Activated naive CD4-positive, alpha-beta T cell treated with anti-CD3 and anti-CD28 coated beads for 36 hours (primary cell): ENCODE data around the gene HOXB9. TPM values are rescaled to one million over a fixed set of nuclear protein-coding genes. Genes with fewer than 3 reads are reported as not detected.

Source experiments
- CTCF ChIA-PET: fragments of 350-600 bp; sonication (Branson Sonifier 250); formaldehyde crosslinking; loops from one replicate; lab custom pipeline; 2021; ENCODE audit warnings: antibody characterized with exemption; lab: Charles Lee
- DNase-seq: peaks from one replicate; pipeline ENCODE4 v3.0.0-alpha.2; 2020
- H3K27ac Mint-ChIP-seq: one replicate; pipeline ENCODE4 v1.8.0; 2021; ENCODE audit warnings: mild to moderate bottlenecking, mixed read lengths
- H3K27me3 Mint-ChIP-seq: one replicate; pipeline ENCODE4 v1.8.0; 2021; ENCODE audit warnings: low read depth, mixed read lengths
- H3K36me3 Mint-ChIP-seq: one replicate; pipeline ENCODE4 v1.8.0; 2021; ENCODE audit warnings: low read depth, mixed read lengths
- H3K4me1 Mint-ChIP-seq: one replicate; pipeline ENCODE4 v1.8.0; 2021; ENCODE audit warnings: low read depth, mixed read lengths
- H3K4me3 Mint-ChIP-seq: one replicate; pipeline ENCODE4 v1.8.0; 2021; ENCODE audit warnings: mild to moderate bottlenecking, moderate library complexity, mixed read lengths
- H3K9me3 Mint-ChIP-seq: one replicate; pipeline ENCODE4 v1.8.0; 2021; ENCODE audit warnings: mixed read lengths
- intact Hi-C: fragments of 100-400 bp; cut with micrococcal nuclease; formaldehyde crosslinking; loops from one replicate; pipeline ENCODE4 v1.15.1; 2023
- total RNA-seq, 2 experiments: library from RNA; stranded (reverse); gene quantifications; one replicate each; pipeline ENCODE4 v1.2.3, GENCODE V29; 2021

HOXB9 gene
- total RNA-seq, 2 experiments from 2014 or later, result 6.7 to 6.9 TPM

GRCh38 chr17:48596000-48596734, 30.0 kb downstream of the HOXB9 start:
- no peaks in the 10 kb centered on the region for H3K9me3 Mint-ChIP-seq
- H3K27ac Mint-ChIP-seq, result no peak overlapping the region
- H3K4me1 Mint-ChIP-seq, result peaks cover 33% of the 10 kb centered on the region
- H3K36me3 Mint-ChIP-seq, result no peaks in the 10 kb centered on the region
- H3K4me3 Mint-ChIP-seq, result peak overlapping the region; percentile 69
- peak; percentile 53 for DNase-seq
- peaks cover 88% of the 10 kb centered on the region for H3K27me3 Mint-ChIP-seq
- intact Hi-C loops, result loop anchor here (2.0 kb wide), 2 partner anchors 17 to 571 kb away; no protein-coding TSS in a partner anchor
- CTCF ChIA-PET, result interaction anchor here (0.6 to 3.5 kb wide), 4 partner anchors 17 to 245 kb away, joined by 3 to 19 read pairs (median 3); no protein-coding TSS in a partner anchor

- intact Hi-C loops, result loop anchor here (2.0 kb wide), 1 partner anchor 571 kb away; no protein-coding TSS in a partner anchor
- H3K36me3 Mint-ChIP-seq, result no peaks in the 10 kb centered on the region
- H3K27ac Mint-ChIP-seq, result no peak overlapping the region
- H3K4me3 Mint-ChIP-seq, result no peak overlapping the region
- H3K27me3 Mint-ChIP-seq, result peaks cover 90% of the 10 kb centered on the region
- no peaks in the 10 kb centered on the region for H3K9me3 Mint-ChIP-seq
- H3K4me1 Mint-ChIP-seq, result peaks cover 33% of the 10 kb centered on the region
- CTCF ChIA-PET, result interaction anchor here (0.6 to 3.5 kb wide), 8 partner anchors 13 to 336 kb away, joined by 3 to 19 read pairs (median 3); no protein-coding TSS in a partner anchor
- DNase-seq, result no peak
Measured at GRCh38 chr17:48595278-48595999, 30.7 kb downstream of the HOXB9 start.

- Mint-ChIP-seq H3K4me3 (no peak overlapping the region), H3K9me3 (no peaks in the 10 kb centered on the region), H3K27me3 (peaks cover 90% of the 10 kb centered on the region), H3K4me1 (peaks cover 34% of the 10 kb centered on the region), H3K36me3 (no peaks in the 10 kb centered on the region), H3K27ac (no peak overlapping the region)
- DNase-seq, result no peak
- CTCF ChIA-PET, result interaction anchor here (0.7 to 3.5 kb wide), 8 partner anchors 12 to 335 kb away, joined by 3 to 19 read pairs (median 3); no protein-coding TSS in a partner anchor
- intact Hi-C loops, result loop anchor here (2.0 kb wide), 1 partner anchor 570 kb away; no protein-coding TSS in a partner anchor
Measured at GRCh38 chr17:48594538-48595277, 31.4 kb downstream of the HOXB9 start.

GRCh38 chr17:48593840-48594537, 32.2 kb downstream of the HOXB9 start:
- Mint-ChIP-seq H3K27ac (no peak overlapping the region), H3K9me3 (no peaks in the 10 kb centered on the region)
- CTCF ChIA-PET, result interaction anchor here (0.6 to 3.8 kb wide), 35 partner anchors 11 to 568 kb away, joined by 3 to 40 read pairs (median 4); no protein-coding TSS in a partner anchor

GRCh38 chr17:48593126-48593829, 32.9 kb downstream of the HOXB9 start, which contains the start of gene HOXB5:
Gene HOXB5 (minus strand): TSS chr17:48593779. CDS start chr17:48593682, 97 bp downstream.
- no peaks in the 10 kb centered on the region for H3K36me3 Mint-ChIP-seq
- peaks cover 90% of the 10 kb centered on the region for H3K27me3 Mint-ChIP-seq
- H3K9me3 Mint-ChIP-seq, result no peaks in the 10 kb centered on the region
- peak; percentile 43 for DNase-seq
- peak within 1 kb of the TSS; percentile 77 for H3K4me3 Mint-ChIP-seq
- intact Hi-C loops, result loop anchor here (1.0 to 2.0 kb wide), 3 partner anchors 257 to 458 kb away; no protein-coding TSS in a partner anchor
- no peak within 1 kb of the TSS for H3K27ac Mint-ChIP-seq
- peaks cover 34% of the 10 kb centered on the region for H3K4me1 Mint-ChIP-seq
- CTCF ChIA-PET, result interaction anchor here (0.5 to 3.8 kb wide), 50 partner anchors 14 to 567 kb away, joined by 3 to 40 read pairs (median 4); no protein-coding TSS in a partner anchor

More at GRCh38 chr17:48593840-48594537, 32.2 kb downstream of the HOXB9 start:
- peak; percentile 87 for DNase-seq
- Mint-ChIP-seq H3K27me3 (peaks cover 90% of the 10 kb centered on the region), H3K36me3 (no peaks in the 10 kb centered on the region), H3K4me3 (peak overlapping the region; percentile 77), H3K4me1 (peaks cover 36% of the 10 kb centered on the region)
- intact Hi-C loops, result loop anchor here (1.0 to 2.0 kb wide), 4 partner anchors 258 to 569 kb away; no protein-coding TSS in a partner anchor

- H3K9me3 Mint-ChIP-seq, result no peaks in the 10 kb centered on the region
- no peaks in the 10 kb centered on the region for H3K36me3 Mint-ChIP-seq
- DNase-seq, result peak; percentile 33
- no peak overlapping the region for H3K27ac Mint-ChIP-seq
- H3K4me3 Mint-ChIP-seq, result peak overlapping the region; percentile 34
- H3K27me3 Mint-ChIP-seq, result peaks cover 91% of the 10 kb centered on the region
- peaks cover 29% of the 10 kb centered on the region for H3K4me1 Mint-ChIP-seq
- intact Hi-C loops, result loop anchor here (2.0 kb wide), 2 partner anchors 330 to 458 kb away; no protein-coding TSS in a partner anchor
- CTCF ChIA-PET, result interaction anchor here (0.5 to 3.8 kb wide), 32 partner anchors 15 to 567 kb away, joined by 3 to 40 read pairs (median 4); no protein-coding TSS in a partner anchor
Measured at GRCh38 chr17:48592577-48592976, 33.6 kb downstream of the HOXB9 start.

GRCh38 chr17:48592057-48592514, 34.1 kb downstream of the HOXB9 start:
- H3K36me3 Mint-ChIP-seq, result no peaks in the 10 kb centered on the region
- peaks cover 91% of the 10 kb centered on the region for H3K27me3 Mint-ChIP-seq
- H3K27ac Mint-ChIP-seq, result no peak overlapping the region
- peaks cover 24% of the 10 kb centered on the region for H3K4me1 Mint-ChIP-seq
- intact Hi-C loops, result loop anchor here (2.0 kb wide), 2 partner anchors 329 to 457 kb away; no protein-coding TSS in a partner anchor
- H3K9me3 Mint-ChIP-seq, result no peaks in the 10 kb centered on the region
- DNase-seq, result no peak
- CTCF ChIA-PET, result interaction anchor here (1.0 to 3.8 kb wide), 12 partner anchors 15 to 449 kb away, joined by 3 to 40 read pairs (median 11); no protein-coding TSS in a partner anchor
- H3K4me3 Mint-ChIP-seq, result peak overlapping the region; percentile 27

GRCh38 chr17:48591255-48592056, 34.7 kb downstream of the HOXB9 start:
- Mint-ChIP-seq H3K9me3 (no peaks in the 10 kb centered on the region), H3K36me3 (no peaks in the 10 kb centered on the region), H3K27ac (no peak overlapping the region), H3K27me3 (peaks cover 91% of the 10 kb centered on the region), H3K4me1 (peaks cover 21% of the 10 kb centered on the region), H3K4me3 (no peak overlapping the region)
- intact Hi-C loops, result loop anchor here (2.0 kb wide), 2 partner anchors 329 to 457 kb away; no protein-coding TSS in a partner anchor
- DNase-seq, result no peak
- CTCF ChIA-PET, result interaction anchor here (0.6 to 3.8 kb wide), 6 partner anchors 14 to 257 kb away, joined by 3 to 40 read pairs (median 8); no protein-coding TSS in a partner anchor

GRCh38 chr17:48590607-48591161, 35.5 kb downstream of the HOXB9 start:
- Mint-ChIP-seq H3K27ac (no peak overlapping the region), H3K4me1 (peaks cover 24% of the 10 kb centered on the region), H3K36me3 (no peaks in the 10 kb centered on the region), H3K27me3 (peaks cover 92% of the 10 kb centered on the region), H3K4me3 (no peak overlapping the region), H3K9me3 (no peaks in the 10 kb centered on the region)
- intact Hi-C loops, result no loop called here
- CTCF ChIA-PET, result interaction anchor here (0.7 to 3.8 kb wide), 4 partner anchors 31 to 257 kb away, joined by 3 to 24 read pairs (median 4); no protein-coding TSS in a partner anchor
- DNase-seq, result no peak
